Hepatocyte (in vitro differentiated cells): ENCODE data around the gene ATXN10. TPM values are rescaled to one million over a fixed set of nuclear protein-coding genes. Genes with fewer than 3 reads are reported as not detected.

Source experiments
- DNase-seq: peaks from one replicate; pipeline ENCODE4 v3.0.0-alpha.2; 2016; ENCODE audit warnings: low spot score
- H2AFZ ChIP-seq: fragments of 200-600 bp; sonication (generic); 2 replicates; pipeline ENCODE4 v1.6.0; 2016; ENCODE audit warnings: antibody characterized with exemption, mild to moderate bottlenecking
- H3K27ac ChIP-seq: fragments of 200-600 bp; sonication (generic); 2 replicates; pipeline ENCODE4 v1.5.1; 2016; ENCODE audit warnings: mild to moderate bottlenecking
- H3K27me3 ChIP-seq: fragments of 200-600 bp; sonication (generic); 2 replicates; pipeline ENCODE4 v1.6.1; 2016
- H3K36me3 ChIP-seq: fragments of 200-600 bp; sonication (generic); replicated peaks from 2 replicates; pipeline ENCODE4 v1.5.1; 2016; ENCODE audit warnings: low read depth; ENCODE audit not compliant: insufficient read depth
- H3K4me1 ChIP-seq: fragments of 200-600 bp; sonication (generic); 2 replicates; pipeline ENCODE4 v1.5.1; 2016; ENCODE audit warnings: mild to moderate bottlenecking, moderate library complexity; ENCODE audit not compliant: insufficient read depth
- H3K4me2 ChIP-seq: fragments of 200-600 bp; sonication (generic); 2 replicates; pipeline ENCODE4 v1.6.0; 2016
- H3K4me3 ChIP-seq: fragments of 200-600 bp; sonication (generic); 2 replicates; pipeline ENCODE4 v1.5.1; 2016; ENCODE audit warnings: mild to moderate bottlenecking
- H3K79me2 ChIP-seq: fragments of 200-600 bp; sonication (generic); 2 replicates; pipeline ENCODE4 v1.6.0; 2017; ENCODE audit warnings: mild to moderate bottlenecking
- H3K9me2 ChIP-seq: fragments of 200-600 bp; sonication (generic); replicated peaks from 2 replicates; pipeline ENCODE4 v1.6.0; 2017; ENCODE audit warnings: mild to moderate bottlenecking; ENCODE audit not compliant: insufficient read depth
- H3K9me3 ChIP-seq: fragments of 200-600 bp; sonication (generic); 2 replicates; pipeline ENCODE4 v1.5.1; 2016; ENCODE audit warnings: low read depth, mild to moderate bottlenecking
- H4K20me1 ChIP-seq: fragments of 200-600 bp; sonication (generic); 2 replicates; pipeline ENCODE4 v1.6.0; 2016; ENCODE audit warnings: mild to moderate bottlenecking; ENCODE audit not compliant: insufficient read depth, poor library complexity, severe bottlenecking
- CTCF ChIP-seq: fragments of 200-600 bp; sonication (generic); IDR thresholded peaks from 2 replicates; pipeline ENCODE4 v1.5.1; 2016; ENCODE audit warnings: antibody characterized with exemption, mild to moderate bottlenecking; ENCODE audit not compliant: poor library complexity
- EZH2 ChIP-seq: fragments of 200-600 bp; sonication (generic); IDR thresholded peaks from 2 replicates; pipeline ENCODE4 v1.6.1; 2016; ENCODE audit warnings: antibody characterized with exemption, mild to moderate bottlenecking, borderline replicate concordance
- EZH2phosphoT487 ChIP-seq: fragments of 200-600 bp; sonication (generic); IDR thresholded peaks from one replicate; pipeline ENCODE4 v1.6.1; 2018; ENCODE audit warnings: antibody characterized with exemption, mild to moderate bottlenecking, low read depth, moderate library complexity; ENCODE audit not compliant: unreplicated experiment, severe bottlenecking
- WGBS: methylation state at CpG from one replicate; pipeline ENCODE4 v1.1.6; 2016; ENCODE audit warnings: low lambda C conversion rate; ENCODE audit errors: missing lambda C conversion rate; 5-methylcytosine and 5-hydroxymethylcytosine counted together
- polyA plus RNA-seq: library from polyadenylated mRNA; unstranded; fragments of >200 nt; fragmentation: Nextera tagmentation; extraction: Ambion mirVana; gene quantifications from 2 replicates; pipeline ENCODE4 v1.2.1, GENCODE V29; 2016
- total RNA-seq: library from RNA; depleted of rRNA; stranded (reverse); fragments of >200 nt; gene quantifications from 2 replicates; pipeline ENCODE4 v1.2.3, GENCODE V29; 2014

Gene ATXN10
- total and polyA plus RNA-seq, 2 experiments from 2014 or later: 141 to 186 TPM

DNA sequence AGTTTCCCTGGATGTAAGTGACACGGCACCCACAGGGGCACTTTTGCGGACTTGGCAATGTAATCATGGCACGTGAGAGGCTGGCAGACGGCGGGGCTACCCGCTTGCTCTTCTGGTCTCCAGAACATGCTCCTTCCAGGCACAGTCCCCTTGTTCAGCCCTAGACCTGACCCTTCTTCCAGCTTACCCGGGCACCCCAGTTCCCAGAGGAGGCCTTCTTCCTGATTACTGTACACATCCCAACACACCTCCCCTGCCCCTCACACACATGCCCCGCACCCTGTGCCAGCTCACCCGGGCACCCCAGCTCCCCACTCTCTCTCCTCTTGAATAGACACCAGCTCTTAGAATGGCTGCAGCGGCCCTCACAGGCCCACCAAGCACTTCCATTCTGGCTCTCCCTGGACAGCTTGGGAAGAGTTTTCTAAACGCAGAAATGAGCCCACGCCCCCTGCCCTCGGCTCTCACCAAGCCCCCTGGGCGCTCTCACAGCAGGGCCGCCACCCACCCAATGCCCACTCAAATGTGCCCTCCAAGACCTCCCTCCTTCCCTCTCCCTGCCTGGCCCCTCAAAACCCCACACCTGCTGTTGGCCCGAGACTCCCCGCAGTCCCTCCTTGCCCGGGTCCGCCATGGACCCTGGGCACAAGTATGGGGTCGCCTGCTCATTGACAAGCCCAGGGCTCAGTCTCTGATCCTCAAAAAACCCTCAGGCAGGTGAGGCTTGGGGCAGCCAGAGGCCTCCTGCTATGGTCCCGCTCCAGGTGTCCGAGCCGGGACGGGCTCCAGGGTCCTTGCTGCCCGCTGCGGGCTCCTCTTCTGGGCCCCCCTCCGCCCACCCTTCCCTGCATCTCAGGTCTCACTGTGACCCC is 216.8 kb downstream of the ATXN10 start:
- Histone ChIP-seq H4K20me1 (no peaks in the 10 kb centered on the region), H3K4me3 (no peak overlapping the region), H3K36me3 (no peaks in the 10 kb centered on the region), H3K9me2 (no peaks in the 10 kb centered on the region), H3K27me3 (no peaks in the 10 kb centered on the region), H3K4me2 (no peak overlapping the region), H3K4me1 (no peaks in the 10 kb centered on the region), H3K79me2 (no peaks in the 10 kb centered on the region), H3K9me3 (no peaks in the 10 kb centered on the region), H2AFZ (no peak overlapping the region), H3K27ac (no peak overlapping the region)
- 94% methylated on average over 25 of the region's 27 CpGs for WGBS
- no peak for DNase-seq
- TF ChIP-seq CTCF: no peak
- no peak for TF ChIP-seq EZH2phosphoT487
- no peak for TF ChIP-seq EZH2

DNA sequence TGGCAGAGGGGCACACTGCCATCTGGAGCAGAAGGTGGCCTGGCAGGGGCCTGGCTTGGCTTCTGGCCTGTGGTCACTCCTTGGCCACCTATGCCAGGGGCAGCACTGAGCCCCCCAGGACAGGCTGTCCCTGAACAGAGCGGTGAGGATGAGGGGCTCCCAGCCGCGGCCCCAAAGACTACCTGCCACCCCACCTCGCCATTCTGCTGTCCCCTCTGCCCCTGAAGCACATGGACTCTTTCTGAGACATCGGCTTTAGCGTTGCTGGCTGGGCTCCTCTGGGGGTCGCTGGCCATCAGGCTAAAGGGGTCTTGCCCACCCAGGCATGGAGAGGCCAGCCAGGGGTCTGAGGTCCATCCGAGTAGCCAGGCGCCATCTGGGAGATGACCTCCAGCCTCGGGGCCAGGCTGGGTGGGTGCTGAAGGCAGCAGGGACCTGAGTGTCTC is 217.5 kb downstream of the ATXN10 start:
- Histone ChIP-seq H3K4me2 (no peak overlapping the region), H3K9me2 (no peaks in the 10 kb centered on the region), H3K27ac (no peak overlapping the region), H3K27me3 (no peaks in the 10 kb centered on the region), H3K36me3 (no peaks in the 10 kb centered on the region), H4K20me1 (no peaks in the 10 kb centered on the region), H3K4me3 (no peak overlapping the region), H3K9me3 (no peaks in the 10 kb centered on the region), H3K4me1 (no peaks in the 10 kb centered on the region), H3K79me2 (no peaks in the 10 kb centered on the region), H2AFZ (no peak overlapping the region)
- TF ChIP-seq EZH2 (no peak), CTCF (no peak), EZH2phosphoT487 (no peak)
- DNase-seq: no peak
- 92% methylated on average over 10 of the region's 10 CpGs for WGBS

DNA sequence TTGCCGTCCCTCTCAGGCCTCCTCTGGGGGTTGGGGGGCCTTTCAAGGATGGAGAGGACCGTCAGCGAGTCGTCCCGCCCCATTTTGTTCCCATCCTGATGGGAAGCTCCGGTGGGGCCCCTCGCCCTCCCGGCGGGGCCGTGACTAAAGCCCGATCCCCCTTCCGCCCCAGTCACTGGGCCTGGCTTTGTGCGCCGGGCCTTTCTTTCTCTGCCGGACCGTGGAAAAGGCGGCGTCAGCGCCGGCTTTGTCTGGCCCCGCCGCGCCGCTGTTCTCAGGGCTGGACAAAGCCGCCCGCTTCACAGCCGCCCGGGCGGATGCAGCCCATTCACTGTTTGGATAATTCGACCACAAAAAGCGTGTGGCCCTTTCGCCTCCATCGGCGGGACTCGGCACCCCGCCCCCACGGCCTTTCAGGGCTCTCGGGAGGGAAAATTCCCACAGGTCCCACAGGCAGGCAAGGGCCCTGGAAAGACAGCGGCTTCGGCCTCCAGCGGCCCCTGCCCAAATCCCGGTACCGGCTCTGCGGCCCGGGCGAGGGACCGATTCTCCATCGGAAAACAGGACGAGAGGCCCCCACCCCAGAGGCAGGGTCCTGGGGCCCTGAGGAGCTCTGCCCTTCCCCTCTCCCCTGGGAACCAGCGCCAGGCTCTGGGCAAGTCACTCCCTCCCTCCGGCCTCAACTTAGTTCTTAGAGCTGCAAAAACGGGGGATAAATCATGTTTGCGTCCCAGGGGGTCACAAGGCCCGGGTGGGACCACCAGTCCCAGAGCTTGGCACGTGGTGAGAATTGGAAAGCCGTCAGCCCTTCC is 218.1 kb downstream of the ATXN10 start:
- Histone ChIP-seq H3K27me3 (no peaks in the 10 kb centered on the region), H3K9me3 (no peaks in the 10 kb centered on the region), H3K4me1 (no peaks in the 10 kb centered on the region), H3K4me3 (no peak overlapping the region), H3K9me2 (no peaks in the 10 kb centered on the region), H3K79me2 (no peaks in the 10 kb centered on the region), H3K27ac (no peak overlapping the region), H3K4me2 (no peak overlapping the region), H4K20me1 (no peaks in the 10 kb centered on the region), H3K36me3 (no peaks in the 10 kb centered on the region), H2AFZ (no peak overlapping the region)
- TF ChIP-seq CTCF (no peak), EZH2 (no peak), EZH2phosphoT487 (no peak)
- no peak for DNase-seq
- WGBS: 95% methylated on average over 45 of the region's 56 CpGs
